ENCODE data around the gene RBMS3.

- no peak for TF ChIP-seq CTCF (IDR thresholded peaks at IDR 0.05)
- no peak for TF ChIP-seq EZH2 (IDR thresholded peaks at IDR 0.05)
These were observed 355.0 kb downstream of the RBMS3 start for GRCh38 chr3:29635888-29636287.
